K562 (cell line): ENCODE measurements around the gene GATA5. TPM values are rescaled to one million over a fixed set of nuclear protein-coding genes. Genes with fewer than 3 reads are reported as not detected.

Experiments
- ARID1B ChIP-seq: fragments of 450-650 bp; IDR thresholded peaks from 2 replicates; pipeline ENCODE4 v1.6.1; 2016; ENCODE audit warnings: antibody characterized with exemption, mild to moderate bottlenecking, inconsistent platforms
- CXXC5 ChIP-seq: fragments of 250-450 bp; sonication (Bioruptor Pico); IDR thresholded peaks from 2 replicates; pipeline ENCODE4 v1.8.0; 2022; ENCODE audit warnings: inconsistent platforms, mild to moderate bottlenecking, moderate library complexity
- GTF3C2 ChIP-seq: IDR thresholded peaks from 3 replicates; pipeline ENCODE4 v1.6.1; 2011; ENCODE audit warnings: borderline replicate concordance, mild to moderate bottlenecking, moderate library complexity; ENCODE audit not compliant: insufficient read length; ENCODE audit errors: extremely low read depth
- IRF1 ChIP-seq: sonication (generic); formaldehyde crosslinking; IDR thresholded peaks from 2 replicates; pipeline ENCODE4 v1.8.0; 2022; ENCODE audit warnings: missing genetic modification reagents, mild to moderate bottlenecking, borderline replicate concordance
- LCOR ChIP-seq: sonication (generic); formaldehyde crosslinking; IDR thresholded peaks from 2 replicates; pipeline ENCODE4 v1.8.0; 2022; ENCODE audit warnings: mild to moderate bottlenecking, missing genetic modification reagents
- MCM3 ChIP-seq: fragments of 450-650 bp; IDR thresholded peaks from 2 replicates; pipeline ENCODE4 v1.6.1; 2016
- MYBL2 ChIP-seq, 2 experiments: fragments of 450-650 bp in 1 of 2; sonication (generic) in 1 of 2; formaldehyde crosslinking in 1 of 2; IDR thresholded peaks; 2 replicates each; pipeline versions ENCODE4 v1.6.1 to v1.8.1; 2017 to 2022; ENCODE audit warnings: borderline replicate concordance in 1 of 2, inconsistent platforms in 1 of 2, low read depth in 1 of 2, mild to moderate bottlenecking in 1 of 2, missing genetic modification reagents in 1 of 2, moderate library complexity in 1 of 2
- SAFB ChIP-seq: fragments of 200-400 bp; formaldehyde crosslinking; IDR thresholded peaks from 2 replicates; pipeline ENCODE4 v1.6.1; 2017; ENCODE audit warnings: low read depth, low read length, borderline replicate concordance
- TOE1 ChIP-seq, 2 experiments: fragments of 450-650 bp in 1 of 2; sonication (generic) in 1 of 2; formaldehyde crosslinking in 1 of 2; IDR thresholded peaks; 2 replicates each; pipeline versions ENCODE4 v1.7.1 to v1.8.0; 2016 to 2022; ENCODE audit warnings: borderline replicate concordance in 2 of 2, mild to moderate bottlenecking in 2 of 2, antibody characterized with exemption in 1 of 2, inconsistent platforms in 1 of 2, low read depth in 1 of 2, missing genetic modification reagents in 1 of 2, moderate library complexity in 1 of 2
- UBTF ChIP-seq, 2 experiments: IDR thresholded peaks; 2 replicates each; pipeline ENCODE4 v1.6.1; 2012; ENCODE audit warnings: improper control_type of control experiment in 2 of 2, low read depth in 2 of 2, low read length in 2 of 2, borderline replicate concordance in 1 of 2
- USF1 ChIP-seq: sonication (generic); formaldehyde crosslinking; IDR thresholded peaks from 2 replicates; pipeline ENCODE4 v1.9.0; 2022; ENCODE audit warnings: mild to moderate bottlenecking, missing genetic modification reagents
- ZEB2 ChIP-seq: fragments of 450-650 bp; IDR thresholded peaks from 2 replicates; pipeline ENCODE4 v1.6.1; 2016
- ZNF740 ChIP-seq, 3 experiments: fragments of 200-800 bp in 1 of 3; sonication (Bioruptor generic) in 1 of 3; sonication (generic) in 1 of 3; formaldehyde crosslinking in 1 of 3; IDR thresholded peaks; 2 replicates each; pipeline versions ENCODE4 v1.6.1 to v1.8.0; 2016 to 2022; ENCODE audit warnings: mild to moderate bottlenecking in 2 of 3, missing compliant biosample characterization in 2 of 3, missing genetic modification characterization in 2 of 3, missing genetic modification reagents in 1 of 3
- polyA plus RNA-seq, 8 experiments: library from polyadenylated mRNA; depleted of rRNA in 4 of 8; stranded (reverse) in 5 of 8; unstranded in 3 of 8; fragments of >200 nt; fragmentation: Nextera tagmentation in 2 of 8; fragmentation: Illumina TruSeq in 1 of 8; extraction: Ambion mirVana in 2 of 8; extraction: Trizol in 1 of 8; gene quantifications; 2 replicates each; pipeline versions ENCODE4 v1.2.1 to v1.2.3, GENCODE V29; 2011 to 2014; ENCODE audit warnings: inconsistent platforms in 1 of 8, missing spikeins in 1 of 8
- total RNA-seq, 7 experiments: library from RNA; depleted of rRNA in 6 of 7; stranded (reverse); fragments of >200 nt in 6 of 7; fragmentation: Illumina TruSeq in 2 of 7; extraction: Trizol in 2 of 7; gene quantifications; 2 replicates each; pipeline versions ENCODE4 v1.2.1 to v1.2.3, GENCODE V29; 2011 to 2021; ENCODE audit warnings: low replicate concordance in 1 of 7

GATA5 gene
- total and polyA plus RNA-seq, 9 of the 15 experiments (the other 6 are each of a cell fraction or from before 2014, with no cell fraction given), result 0.09 to 0.57 (median 0.20) TPM; not detected in 3

- TF ChIP-seq GTF3C2, result no peak
- no peak for TF ChIP-seq TOE1 (IDR thresholded peaks at IDR 0.05; ENCODE audit: borderline replicate concordance)
- peak; percentile 93; the same call in 1 of the 2 replicates for TF ChIP-seq TOE1 (CRISPR knock-in tag; IDR thresholded peaks at IDR 0.05; ENCODE audit: borderline replicate concordance, low read depth)
- TF ChIP-seq LCOR (CRISPR knock-in tag), result peak; percentile 76
- 0 out of 2 replicates have a peak, but pooled peaks have one; percentile 66 for TF ChIP-seq SAFB
- peak; percentile 54 for TF ChIP-seq CXXC5 (CRISPR knock-in tag)
- peak; percentile 66; the same call in 1 of the 2 replicates for TF ChIP-seq ZNF740 (CRISPR knock-in tag; IDR thresholded peaks at IDR 0.05)
- TF ChIP-seq ZNF740 (tag; IDR thresholded peaks at IDR 0.05), result no peak
- peak; percentile 90 for TF ChIP-seq USF1 (CRISPR knock-in tag)
- no peak for TF ChIP-seq MYBL2 (IDR thresholded peaks at IDR 0.05; ENCODE audit: low read depth)
- no peak for TF ChIP-seq MYBL2 (CRISPR knock-in tag; IDR thresholded peaks at IDR 0.05; ENCODE audit: borderline replicate concordance)
- no peak for TF ChIP-seq MCM3
- peak; percentile 82; the same call in 1 of the 2 replicates for TF ChIP-seq IRF1 (CRISPR knock-in tag)
- no peak for TF ChIP-seq ARID1B
- no peak for TF ChIP-seq ZEB2
- peak in 1 of 2 experiments; percentile 70; a peak in 2 of 4 replicates for TF ChIP-seq UBTF (IDR thresholded peaks at IDR 0.05; ENCODE audit: borderline replicate concordance in 1 of 2, low read depth in 2 of 2, low read length in 2 of 2)
Observed at GRCh38 chr20:62476056-62476838, 452 bp upstream of the GATA5 start (continued).
